B cell (primary cell): ENCODE measurements around the gene MARCHF4. TPM values are rescaled to one million over a fixed set of nuclear protein-coding genes. Genes with fewer than 3 reads are reported as not detected.

Source experiments
- ATAC-seq: fragments of 200-7000 bp; cut with Tn5 transposase; one replicate; pipeline ENCODE4 v1.10.0; 2021; ENCODE audit warnings: low read depth, mild to moderate bottlenecking, moderate number of reproducible peaks, moderate library complexity
- CTCF ChIA-PET: fragments of 350-600 bp; sonication (Branson Sonifier 250); formaldehyde crosslinking; loops from one replicate; lab custom pipeline; 2021; ENCODE audit warnings: antibody characterized with exemption, inconsistent platforms; lab: Charles Lee
- POLR2A ChIA-PET: fragments of 350-600 bp; sonication (Branson Sonifier 250); formaldehyde crosslinking; loops from one replicate; lab custom pipeline; 2021; ENCODE audit warnings: antibody characterized with exemption; lab: Charles Lee
- DNase-seq: peaks from one replicate; pipeline ENCODE4 v3.0.0; 2013
- H2AFZ ChIP-seq: 2 replicates; pipeline ENCODE4 v1.6.1; 2012; ENCODE audit warnings: mild to moderate bottlenecking, low read depth, low read length; ENCODE audit not compliant: insufficient read depth, poor library complexity, severe bottlenecking
- H3K27ac ChIP-seq, 2 donors: 1 replicate in 1 of 2; 2 replicates in 1 of 2; pipeline ENCODE4 v1.5.1; 2012 to 2013; ENCODE audit warnings: low read length in 2 of 2, mild to moderate bottlenecking in 2 of 2, moderate library complexity in 1 of 2
- H3K27me3 ChIP-seq, 4 experiments: fragments of 200-600 bp in 1 of 4; sonication (generic) in 1 of 4; replicated peaks in 1 of 4; 1 replicate in 2 of 4; 2 replicates in 2 of 4; pipeline versions ENCODE4 v1.6.1 to v1.7.0; 2013 to 2016; ENCODE audit warnings: low read length in 3 of 4, mild to moderate bottlenecking in 2 of 4, mixed read lengths in 1 of 4, moderate library complexity in 1 of 4; ENCODE audit not compliant: insufficient read depth in 4 of 4, control insufficient read depth in 3 of 4; ENCODE audit errors: control extremely low read depth in 1 of 4
- H3K36me3 ChIP-seq, 2 experiments: replicated peaks in 1 of 2; 1 replicate in 1 of 2; 2 replicates in 1 of 2; pipeline versions ENCODE4 v1.6.1 to v1.7.1; 2013; ENCODE audit warnings: low read length in 1 of 2; ENCODE audit not compliant: insufficient read depth in 2 of 2, control insufficient read depth in 1 of 2; ENCODE audit errors: control extremely low read depth in 1 of 2, extremely low read depth in 1 of 2
- H3K4me1 ChIP-seq, 2 donors: fragments of 200-600 bp in 1 of 2; sonication (generic) in 1 of 2; 1 replicate in 1 of 2; 2 replicates in 1 of 2; pipeline versions ENCODE4 v1.5.1 to v1.6.1; 2013 to 2017; ENCODE audit warnings: low read length in 2 of 2; ENCODE audit not compliant: control insufficient read depth in 2 of 2, insufficient read depth in 2 of 2
- H3K4me2 ChIP-seq: replicated peaks from 2 replicates; pipeline ENCODE3; 2012; ENCODE audit warnings: mild to moderate bottlenecking, low read depth, low read length; ENCODE audit not compliant: poor library complexity, severe bottlenecking
- H3K4me3 ChIP-seq, 5 experiments: fragments of 200-600 bp in 1 of 5; sonication (generic) in 1 of 5; 1 replicate in 3 of 5; 2 replicates in 2 of 5; pipeline versions ENCODE4 v1.5.1 to v1.7.0; 2011 to 2016; ENCODE audit warnings: low read length in 4 of 5, mild to moderate bottlenecking in 4 of 5, low read depth in 2 of 5, control low read depth in 1 of 5, moderate library complexity in 1 of 5; ENCODE audit not compliant: insufficient read depth in 1 of 5; ENCODE audit errors: control extremely low read depth in 1 of 5, extremely low read depth in 1 of 5
- H3K79me2 ChIP-seq: fragments of 200-600 bp; sonication (generic); one replicate; pipeline ENCODE4 v1.6.0; 2016; ENCODE audit warnings: low read length; ENCODE audit not compliant: control insufficient read depth, insufficient read depth
- H3K9ac ChIP-seq: fragments of 200-600 bp; sonication (generic); 2 replicates; pipeline ENCODE4 v1.6.1; 2017; ENCODE audit warnings: mild to moderate bottlenecking, low read length, moderate library complexity
- H3K9me3 ChIP-seq, 3 donors: one replicate each; pipeline versions ENCODE4 v1.6.1 to v1.7.1; 2013; ENCODE audit warnings: low read length in 2 of 3; ENCODE audit not compliant: control insufficient read depth in 2 of 3, insufficient read depth in 1 of 3; ENCODE audit errors: control extremely low read depth in 1 of 3
- H4K20me1 ChIP-seq: 2 replicates; pipeline ENCODE4 v1.6.0; 2012; ENCODE audit warnings: mild to moderate bottlenecking, low read length; ENCODE audit not compliant: insufficient read depth, control insufficient read depth, poor library complexity, severe bottlenecking
- H3K27ac Mint-ChIP-seq: one replicate; pipeline ENCODE4 v1.8.0; 2021; ENCODE audit warnings: mixed read lengths
- H3K27me3 Mint-ChIP-seq: one replicate; pipeline ENCODE4 v1.8.0; 2021; ENCODE audit warnings: mixed read lengths
- H3K4me1 Mint-ChIP-seq: one replicate; pipeline ENCODE4 v1.8.0; 2021; ENCODE audit warnings: mixed read lengths
- H3K4me3 Mint-ChIP-seq: one replicate; pipeline ENCODE4 v1.8.0; 2021; ENCODE audit warnings: mixed read lengths
- H3K9me3 Mint-ChIP-seq: one replicate; pipeline ENCODE4 v1.8.0; 2022; ENCODE audit warnings: mixed read lengths; ENCODE audit not compliant: insufficient read depth
- CTCF ChIP-seq: fragments of 200-600 bp; IDR thresholded peaks from one replicate; pipeline ENCODE4 v1.8.0; 2022; ENCODE audit warnings: antibody characterized with exemption, mild to moderate bottlenecking
- EZH2 ChIP-seq: IDR thresholded peaks from 2 replicates; pipeline ENCODE4 v1.6.1; 2012; ENCODE audit warnings: borderline replicate concordance, low read depth, mild to moderate bottlenecking, moderate library complexity, low read length; ENCODE audit not compliant: insufficient read depth, poor library complexity, severe bottlenecking
- WGBS: methylation state at CpG from one replicate; pipeline ENCODE4 v1.1.5; 2013; ENCODE audit warnings: missing lambda C conversion rate; ENCODE audit not compliant: insufficient coverage; 5-methylcytosine and 5-hydroxymethylcytosine counted together
- intact Hi-C: fragments of 100-400 bp; cut with micrococcal nuclease; formaldehyde crosslinking; loops from one replicate; pipeline ENCODE4 v1.10.0; 2022
- polyA plus RNA-seq: library from polyadenylated mRNA; depleted of rRNA; stranded (reverse); fragments of >200 nt; gene quantifications from 2 replicates; pipeline ENCODE4 v1.2.3, GENCODE V29; 2012
- total RNA-seq, 2 donors: library from RNA; stranded (reverse); fragments of 120-200 nt in 1 of 2; gene quantifications; 1 replicate in 1 of 2; 2 replicates in 1 of 2; pipeline versions ENCODE4 v1.2.3 to v1.2.4, GENCODE V29; 2013 to 2022

Gene MARCHF4
- total and polyA plus RNA-seq, 2 donors (not counting 1 experiment from before 2014, with no cell fraction given) = not detected

DNA sequence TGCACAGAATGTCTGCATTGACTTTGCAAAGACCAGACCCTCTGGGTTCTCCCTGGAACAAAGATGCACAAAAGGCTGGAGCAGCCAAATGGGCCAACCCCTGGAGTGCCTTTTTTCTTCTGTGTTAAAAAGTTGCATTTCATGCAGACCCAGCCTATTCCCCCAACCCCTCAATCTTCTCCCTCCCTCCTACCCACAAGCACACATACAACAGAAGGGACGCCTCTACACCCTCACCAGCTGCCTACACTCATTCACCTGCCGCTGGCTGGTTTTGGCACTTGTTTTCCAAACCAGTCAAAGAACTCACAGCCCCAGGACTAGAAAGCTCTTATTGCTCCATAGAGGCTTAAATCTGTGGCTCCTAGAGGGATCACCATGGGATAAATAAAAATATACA, 16.6 kb downstream of the MARCHF4 start:
- Mint-ChIP-seq H3K4me3 (no peak overlapping the region), H3K27ac (no peak overlapping the region), H3K27me3 (peaks cover 30% of the 10 kb centered on the region), H3K9me3 (no peaks in the 10 kb centered on the region), H3K4me1 (no peaks in the 10 kb centered on the region)
- POLR2A ChIA-PET = no interaction called here
- H3K36me3 ChIP-seq = no peaks in the 10 kb centered on the region
- H2AFZ ChIP-seq = no peak overlapping the region
- CTCF ChIA-PET = no interaction called here
- no peak for DNase-seq
- intact Hi-C loops = no loop called here
- no peaks in the 10 kb centered on the region for H3K4me1 ChIP-seq
- no peak for ATAC-seq
- H4K20me1 ChIP-seq = no peaks in the 10 kb centered on the region
- H3K27ac ChIP-seq = no peak overlapping the region
- no peak overlapping the region for H3K4me3 ChIP-seq
- no peak overlapping the region for H3K4me2 ChIP-seq
- no peaks in the 10 kb centered on the region for H3K9me3 ChIP-seq
- TF ChIP-seq CTCF (no peak), EZH2 (no peak)
- H3K27me3 ChIP-seq = peaks cover 0 to 6% (median 0%) of the 10 kb centered on the region in 4 experiments
- H3K9ac ChIP-seq = no peak overlapping the region
- no peaks in the 10 kb centered on the region for H3K79me2 ChIP-seq
- WGBS = 83% methylated on average over 2 of the region's 2 CpGs

GRCh38 chr2:216354306-216354705, 18.0 kb downstream of the MARCHF4 start:
- Mint-ChIP-seq H3K4me1 (no peaks in the 10 kb centered on the region), H3K27me3 (peaks cover 18% of the 10 kb centered on the region), H3K4me3 (no peak overlapping the region), H3K27ac (no peak overlapping the region), H3K9me3 (no peaks in the 10 kb centered on the region)
- Histone ChIP-seq H4K20me1 (no peaks in the 10 kb centered on the region), H3K4me3 (no peak overlapping the region), H2AFZ (no peak overlapping the region), H3K9ac (no peak overlapping the region), H3K27ac (no peak overlapping the region), H3K79me2 (no peaks in the 10 kb centered on the region), H3K4me1 (no peaks in the 10 kb centered on the region), H3K36me3 (no peaks in the 10 kb centered on the region), H3K27me3 (peaks cover 0 to 6% (median 0%) of the 10 kb centered on the region in 4 experiments), H3K4me2 (no peak overlapping the region), H3K9me3 (no peaks in the 10 kb centered on the region)
- 79% methylated on average over 4 of the region's 4 CpGs for WGBS
- ATAC-seq (no peak), DNase-seq (no peak)
- intact Hi-C loops = no loop called here
- TF ChIP-seq CTCF (no peak), EZH2 (no peak)
- POLR2A ChIA-PET = no interaction called here
- CTCF ChIA-PET = no interaction called here
